ENCODE measurements around the gene PIAS2. TPM values are rescaled to one million over a fixed set of nuclear protein-coding genes. Genes with fewer than 3 reads are reported as not detected.
"Not testable (repeated sequence)": the region's sequence is repeated elsewhere in the genome, so short reads cannot be mapped to it uniquely, and the experiment has no call there.

The PIAS2 gene
- total RNA-seq, 1 donor from 2014 or later = 42.2 TPM

DNA sequence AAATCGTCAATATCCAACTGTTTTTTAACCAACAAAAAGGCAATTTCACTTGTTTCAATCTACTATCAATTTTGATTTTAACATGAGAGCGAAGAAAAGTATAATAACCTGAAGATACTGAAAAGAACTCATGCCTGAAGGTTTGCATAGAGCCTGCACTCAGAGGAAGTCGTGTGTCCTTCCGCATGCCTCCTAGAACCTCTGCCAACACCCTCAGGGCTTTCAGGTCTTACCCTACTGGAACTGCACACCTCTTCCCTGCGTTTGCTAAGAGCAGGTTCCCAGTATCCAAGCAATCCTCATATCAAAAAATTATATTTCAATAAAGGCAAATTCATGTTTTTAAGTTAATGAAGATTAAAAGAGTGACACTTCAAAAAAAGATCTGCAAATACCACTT is 74.7 kb downstream of the PIAS2 start:
- Mint-ChIP-seq H3K36me3 (ENCODE audit: low read depth) (peaks cover 4% of the 10 kb centered on the region), H3K27me3 (ENCODE audit: low read depth) (no peaks in the 10 kb centered on the region), H3K4me1 (no peaks in the 10 kb centered on the region), H3K4me3 (no peak overlapping the region), H3K9me3 (no peaks in the 10 kb centered on the region), H3K27ac (ENCODE audit: unreplicated experiment) (no peak overlapping the region)
- TF ChIP-seq CTCF (conservative IDR thresholded peaks at IDR 0.05) = no peak
- DNase-seq (ENCODE audit: low read depth, low spot score) = no peak

DNA sequence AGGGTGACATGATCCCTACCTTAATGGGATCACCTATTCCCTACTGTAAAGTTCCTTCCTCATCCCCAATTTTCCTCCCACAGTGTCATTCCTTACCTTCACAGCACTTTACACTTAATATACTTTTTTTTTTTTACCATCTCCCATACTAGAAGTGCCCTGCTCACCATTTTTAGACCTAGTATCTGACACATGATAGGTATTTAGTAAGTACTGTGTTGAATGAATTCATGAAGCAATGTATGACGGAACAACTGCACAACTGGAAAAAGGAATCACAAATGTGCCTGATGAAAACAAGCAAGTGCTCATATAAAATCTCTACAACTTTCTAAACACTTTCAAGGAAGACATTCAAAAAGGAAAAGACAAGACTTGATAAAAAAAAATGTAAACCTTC is 83.4 kb downstream of the PIAS2 start:
- H3K27ac Mint-ChIP-seq (ENCODE audit: unreplicated experiment) = no peak overlapping the region
- H3K27me3 Mint-ChIP-seq (ENCODE audit: low read depth) = no peaks in the 10 kb centered on the region
- H3K4me1 Mint-ChIP-seq = peaks cover 8% of the 10 kb centered on the region
- TF ChIP-seq CTCF (conservative IDR thresholded peaks at IDR 0.05) = no peak
- no peaks in the 10 kb centered on the region for H3K9me3 Mint-ChIP-seq
- no peak for DNase-seq (ENCODE audit: low read depth, low spot score)
- H3K36me3 Mint-ChIP-seq (ENCODE audit: low read depth) = peaks cover 9% of the 10 kb centered on the region
- no peak overlapping the region for H3K4me3 Mint-ChIP-seq

GRCh38 chr18:46832849-46833248 is 84.5 kb downstream of the PIAS2 start:
- Mint-ChIP-seq H3K27me3 (ENCODE audit: low read depth) (no peaks in the 10 kb centered on the region), H3K4me1 (peaks cover 8% of the 10 kb centered on the region), H3K27ac (ENCODE audit: unreplicated experiment) (no peak overlapping the region), H3K4me3 (no peak overlapping the region), H3K9me3 (no peaks in the 10 kb centered on the region), H3K36me3 (ENCODE audit: low read depth) (peaks cover 9% of the 10 kb centered on the region)
- no peak for DNase-seq (ENCODE audit: low read depth, low spot score)
- no peak for TF ChIP-seq CTCF (conservative IDR thresholded peaks at IDR 0.05)

DNA sequence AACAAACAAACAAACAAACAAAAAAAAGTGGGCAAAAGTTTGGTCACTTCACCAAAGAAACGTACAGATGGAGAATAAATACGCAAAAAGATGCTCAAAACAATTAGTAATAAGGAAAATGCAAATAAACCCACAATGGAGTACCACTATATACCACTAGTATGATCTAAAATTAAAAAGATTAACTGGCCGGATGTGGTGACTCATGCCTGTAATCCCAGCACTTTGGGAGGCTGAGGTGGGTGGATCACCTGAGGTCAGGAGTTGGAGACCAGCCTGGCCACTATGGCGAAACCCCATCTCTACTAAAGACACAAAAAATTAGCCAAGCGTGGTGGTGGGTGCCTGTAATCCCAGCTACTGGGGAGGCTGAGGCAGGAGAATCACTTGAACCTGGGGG is 84.9 kb downstream of the PIAS2 start:
- not testable (repeated sequence) for H3K27me3 Mint-ChIP-seq (ENCODE audit: low read depth); H3K4me1 Mint-ChIP-seq; H3K4me3 Mint-ChIP-seq

DNA sequence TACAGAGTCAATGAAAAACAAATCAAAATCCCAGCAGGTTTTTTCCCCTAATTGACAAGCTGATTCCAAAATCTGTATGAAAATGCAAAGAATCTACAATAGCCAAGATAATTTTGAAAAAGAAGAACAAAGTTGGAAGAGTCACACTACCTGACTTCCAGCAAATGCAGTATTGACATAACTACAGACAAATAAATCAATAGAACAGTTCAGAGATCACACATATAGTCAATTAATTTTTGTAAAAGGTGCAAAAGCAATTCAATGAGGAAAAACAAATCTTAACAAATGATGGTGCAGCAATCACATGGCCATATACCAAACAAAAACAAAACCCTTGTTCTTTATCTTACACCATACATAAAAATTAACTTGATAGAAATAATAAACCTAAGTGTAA is 85.9 kb downstream of the PIAS2 start:
- Mint-ChIP-seq H3K27me3 (ENCODE audit: low read depth) (no peaks in the 10 kb centered on the region), H3K4me1 (peaks cover 8% of the 10 kb centered on the region), H3K27ac (ENCODE audit: unreplicated experiment) (no peak overlapping the region), H3K36me3 (ENCODE audit: low read depth) (peaks cover 12% of the 10 kb centered on the region), H3K4me3 (no peak overlapping the region), H3K9me3 (no peaks in the 10 kb centered on the region)
- no peak for DNase-seq (ENCODE audit: low read depth, low spot score)
- TF ChIP-seq CTCF (conservative IDR thresholded peaks at IDR 0.05) = no peak

More for the DNA sequence above, 84.9 kb downstream of the PIAS2 start:
- H3K9me3 Mint-ChIP-seq; DNase-seq (ENCODE audit: low read depth, low spot score); H3K27ac Mint-ChIP-seq (ENCODE audit: unreplicated experiment): not testable (repeated sequence)
- H3K36me3 Mint-ChIP-seq (ENCODE audit: low read depth) = peaks cover 12% of the 10 kb centered on the region

DNA sequence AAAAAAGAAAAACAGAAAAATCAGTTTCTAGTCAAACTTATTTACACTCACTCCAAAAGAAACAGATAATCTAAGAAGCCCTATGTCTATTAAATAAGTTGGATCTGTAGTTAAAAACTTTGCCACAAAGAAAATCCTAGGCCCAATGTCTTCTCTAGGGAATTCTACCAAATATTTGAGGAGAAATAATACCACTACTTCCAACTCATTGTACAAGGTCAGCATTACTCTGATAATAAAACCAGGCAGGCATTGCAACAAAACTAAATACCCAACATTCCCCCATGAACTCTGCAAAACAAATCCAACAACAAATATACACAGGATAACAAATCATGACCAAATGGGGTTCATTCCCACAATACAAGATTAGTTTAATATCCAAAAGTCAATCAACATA is 86.7 kb downstream of the PIAS2 start:
- H3K27me3 Mint-ChIP-seq (ENCODE audit: low read depth) = no peaks in the 10 kb centered on the region

More for the DNA sequence above, 86.7 kb downstream of the PIAS2 start:
- Mint-ChIP-seq H3K4me3 (no peak overlapping the region), H3K9me3 (no peaks in the 10 kb centered on the region), H3K4me1 (peaks cover 8% of the 10 kb centered on the region), H3K27ac (ENCODE audit: unreplicated experiment) (no peak overlapping the region), H3K36me3 (ENCODE audit: low read depth) (peaks cover 15% of the 10 kb centered on the region)
- DNase-seq (ENCODE audit: low read depth, low spot score) = no peak
- no peak for TF ChIP-seq CTCF (conservative IDR thresholded peaks at IDR 0.05)
